Activated naive CD4-positive, alpha-beta T cell treated with anti-CD3 and anti-CD28 coated beads, Interleukin-2, amount 50 U/mL, for 16 hours (primary cell): ENCODE results near the gene TTC33.

Experiments
- DNase-seq: peaks from one replicate; pipeline ENCODE4 v3.0.0-alpha.2; 2020

TTC33 gene

DNA sequence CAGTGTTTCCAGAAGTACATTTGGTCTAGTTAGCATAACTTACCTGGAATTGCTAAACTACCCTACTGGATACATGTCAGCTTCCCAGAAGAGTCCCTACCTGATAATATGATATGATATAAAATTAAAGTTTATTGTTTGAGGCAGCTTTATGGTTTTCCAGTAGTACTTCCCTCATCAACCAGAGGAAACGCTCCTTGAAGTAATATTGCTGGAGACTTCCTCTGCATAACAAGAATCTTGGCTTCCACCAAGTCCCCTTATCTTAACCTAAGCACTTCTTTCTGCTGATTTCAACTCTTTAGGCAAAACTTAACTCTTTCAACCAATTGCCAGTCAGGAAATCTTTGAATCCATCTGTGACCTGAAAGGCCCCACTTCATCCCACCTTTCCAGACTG lies 290.3 kb downstream of the TTC33 start:
- DNase-seq, result no peak

DNA sequence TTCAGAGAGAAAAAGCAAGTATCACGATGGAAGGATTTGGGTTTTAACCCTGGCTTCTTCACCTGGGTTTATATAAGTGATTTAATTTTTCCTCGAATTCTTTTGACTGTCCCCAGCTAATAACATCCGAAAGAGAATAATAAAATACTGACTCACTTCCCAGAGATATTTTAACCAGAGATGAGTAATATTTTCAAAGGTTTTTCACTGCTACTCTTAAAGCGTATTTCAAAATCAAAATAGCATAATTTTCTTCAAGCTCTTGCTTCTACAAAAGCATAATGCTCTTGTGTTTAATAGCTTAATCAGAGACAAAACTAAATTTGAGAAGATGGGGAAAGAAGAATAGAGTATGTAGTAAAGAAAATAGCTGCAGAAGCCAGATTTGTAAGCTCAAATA lies 291.2 kb downstream of the TTC33 start:
- DNase-seq, result no peak
